Stimulated activated CD4-positive, alpha-beta T cell treated with anti-CD3 and anti-CD28 coated beads, Interleukin-15, amount 100 ng/mL, for 48 hours (primary cell): ENCODE measurements around the gene TRAFD1.
"Not testable (repeated sequence)": the region's sequence is repeated elsewhere in the genome, so short reads cannot be mapped to it uniquely, and the experiment has no call there.

Experiments
- DNase-seq, 2 donors: peaks; one replicate each; pipeline ENCODE4 v3.0.0-alpha.2; 2020; ENCODE audit warnings: low read depth in 2 of 2

Gene TRAFD1

GRCh38 chr12:112125250-112125999 is at the start of gene TRAFD1:
Gene TRAFD1 (plus strand): TSS chr12:112125560. CDS start chr12:112130523, 4,963 bp downstream.
- DNase-seq: peak; percentile 98

GRCh38 chr12:112087055-112087850 is 38.1 kb upstream of the TRAFD1 start:
- DNase-seq: no peak

GRCh38 chr12:112087851-112088250 is 37.5 kb upstream of the TRAFD1 start:
- DNase-seq: no peak

- DNase-seq: no peak
These were observed 33.8 kb upstream of the TRAFD1 start for GRCh38 chr12:112091563-112091962.

- DNase-seq: no peak
These were observed 29.3 kb upstream of the TRAFD1 start for GRCh38 chr12:112096070-112096469.

- DNase-seq: peak in 1 of 2 donors; percentile 32
These were observed 28.7 kb upstream of the TRAFD1 start for GRCh38 chr12:112096667-112097066.

GRCh38 chr12:112097641-112098040 is 27.7 kb upstream of the TRAFD1 start:
- no peak for DNase-seq

- DNase-seq: not testable (repeated sequence)
These were observed 24.9 kb upstream of the TRAFD1 start for GRCh38 chr12:112100500-112100899.

GRCh38 chr12:112102127-112102526 is 23.2 kb upstream of the TRAFD1 start:
- no peak for DNase-seq

- not testable (repeated sequence) for DNase-seq
These were observed 22.6 kb upstream of the TRAFD1 start for GRCh38 chr12:112102746-112103145.

GRCh38 chr12:112103758-112104503 is 21.4 kb upstream of the TRAFD1 start:
- no peak for DNase-seq

- no peak for DNase-seq
These were observed 19.5 kb upstream of the TRAFD1 start for GRCh38 chr12:112105891-112106290.

- DNase-seq: no peak
These were observed 17.8 kb upstream of the TRAFD1 start for GRCh38 chr12:112107306-112108201.

- DNase-seq: peak; percentile 81 to 86
These were observed 16.9 kb upstream of the TRAFD1 start, which contains the start of gene NAA25 for GRCh38 chr12:112108202-112109079. Gene NAA25 (minus strand): TSS chr12:112108783. CDS start chr12:112108773, 10 bp downstream.

- not testable (repeated sequence) for DNase-seq
These were observed 14.3 kb upstream of the TRAFD1 start for GRCh38 chr12:112110787-112111662.

- no peak for DNase-seq
These were observed 13.4 kb upstream of the TRAFD1 start for GRCh38 chr12:112111931-112112330.

- DNase-seq: no peak
These were observed 12.8 kb upstream of the TRAFD1 start for GRCh38 chr12:112112409-112113133.
